ENCODE measurements around the gene PAM16. TPM values are rescaled to one million over a fixed set of nuclear protein-coding genes. Genes with fewer than 3 reads are reported as not detected.

The PAM16 gene
- total and polyA plus RNA-seq, 4 donors, result 18.3 to 55.3 (median 38.4) TPM

- peak in 2 of 6 donors; percentile 91 for DNase-seq (ENCODE audit: low read depth in 4 of 6, low spot score in 6 of 6)
These were observed 22.9 kb downstream of the PAM16 start for GRCh38 chr16:4328046-4328781.

GRCh38 chr16:4327386-4328045, 23.6 kb downstream of the PAM16 start:
- no peaks in the 10 kb centered on the region for H3K9me3 ChIP-seq (ENCODE audit: control insufficient read depth, insufficient read depth, low read length)
- no peaks in the 10 kb centered on the region for H3K27me3 ChIP-seq (ENCODE audit: control insufficient read depth, insufficient read depth, low read length)
- peak overlapping the region; percentile 21 for H3K4me3 ChIP-seq (ENCODE audit: low read depth, low read length)
- no peak for DNase-seq (ENCODE audit: low read depth in 4 of 6, low spot score in 6 of 6)
- peak overlapping the region; percentile 83 for H3K27ac ChIP-seq (ENCODE audit: low read depth, low read length)
- peaks cover 65% of the 10 kb centered on the region for H3K4me1 ChIP-seq (ENCODE audit: control insufficient read depth, insufficient read depth, low read length)
- 2% methylated on average over 50 of the region's 57 CpGs for WGBS (ENCODE audit: insufficient coverage)
- H3K36me3 ChIP-seq (ENCODE audit: control insufficient read depth, insufficient read depth, low read length), result peaks cover 37% of the 10 kb centered on the region

More at GRCh38 chr16:4328046-4328781, 22.9 kb downstream of the PAM16 start:
- Histone ChIP-seq H3K4me3 (ENCODE audit: low read depth, low read length) (peak overlapping the region; percentile 21), H3K36me3 (ENCODE audit: control insufficient read depth, insufficient read depth, low read length) (peaks cover 38% of the 10 kb centered on the region), H3K27ac (ENCODE audit: low read depth, low read length) (peak overlapping the region; percentile 83), H3K27me3 (ENCODE audit: control insufficient read depth, insufficient read depth, low read length) (no peaks in the 10 kb centered on the region), H3K4me1 (ENCODE audit: control insufficient read depth, insufficient read depth, low read length) (peaks cover 60% of the 10 kb centered on the region), H3K9me3 (ENCODE audit: control insufficient read depth, insufficient read depth, low read length) (no peaks in the 10 kb centered on the region)
- 7% methylated on average over 27 of the region's 30 CpGs for WGBS (ENCODE audit: insufficient coverage)

DNA sequence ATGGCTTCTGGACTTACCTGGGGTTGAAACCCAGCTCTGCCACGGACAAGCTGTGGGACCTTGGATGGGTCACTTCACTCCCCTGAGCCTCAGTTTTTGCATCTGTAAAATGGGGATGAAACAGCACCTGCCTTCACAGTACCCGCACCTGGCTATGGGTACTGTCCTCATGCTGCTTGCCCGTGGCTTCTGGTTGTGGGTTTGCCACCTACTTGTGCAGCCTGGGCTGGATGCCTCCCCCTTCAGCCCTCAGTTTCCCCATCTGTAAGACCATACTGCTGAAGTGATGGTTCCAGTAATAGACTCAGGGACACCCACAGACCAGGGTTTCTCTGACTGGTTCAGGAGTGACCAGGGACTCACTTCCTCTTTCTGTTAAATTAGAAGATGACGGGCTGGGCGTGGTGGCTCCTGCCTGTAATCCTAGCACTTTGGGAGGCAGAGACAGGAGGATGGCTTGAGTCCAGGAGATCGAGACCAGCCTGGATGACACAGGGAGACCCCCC, 25.8 kb downstream of the PAM16 start:
- H3K4me1 ChIP-seq (ENCODE audit: control insufficient read depth, insufficient read depth, low read length), result peaks cover 83% of the 10 kb centered on the region
- H3K27me3 ChIP-seq (ENCODE audit: control insufficient read depth, insufficient read depth, low read length), result no peaks in the 10 kb centered on the region
- H3K9me3 ChIP-seq (ENCODE audit: control insufficient read depth, insufficient read depth, low read length), result no peaks in the 10 kb centered on the region
- peaks cover 43% of the 10 kb centered on the region for H3K36me3 ChIP-seq (ENCODE audit: control insufficient read depth, insufficient read depth, low read length)
- H3K27ac ChIP-seq (ENCODE audit: low read depth, low read length), result peak overlapping the region; percentile 70
- 89% methylated on average over 4 of the region's 6 CpGs for WGBS (ENCODE audit: insufficient coverage)
- H3K4me3 ChIP-seq (ENCODE audit: low read depth, low read length), result no peak overlapping the region
- no peak for DNase-seq (ENCODE audit: low read depth in 4 of 6, low spot score in 6 of 6)

DNA sequence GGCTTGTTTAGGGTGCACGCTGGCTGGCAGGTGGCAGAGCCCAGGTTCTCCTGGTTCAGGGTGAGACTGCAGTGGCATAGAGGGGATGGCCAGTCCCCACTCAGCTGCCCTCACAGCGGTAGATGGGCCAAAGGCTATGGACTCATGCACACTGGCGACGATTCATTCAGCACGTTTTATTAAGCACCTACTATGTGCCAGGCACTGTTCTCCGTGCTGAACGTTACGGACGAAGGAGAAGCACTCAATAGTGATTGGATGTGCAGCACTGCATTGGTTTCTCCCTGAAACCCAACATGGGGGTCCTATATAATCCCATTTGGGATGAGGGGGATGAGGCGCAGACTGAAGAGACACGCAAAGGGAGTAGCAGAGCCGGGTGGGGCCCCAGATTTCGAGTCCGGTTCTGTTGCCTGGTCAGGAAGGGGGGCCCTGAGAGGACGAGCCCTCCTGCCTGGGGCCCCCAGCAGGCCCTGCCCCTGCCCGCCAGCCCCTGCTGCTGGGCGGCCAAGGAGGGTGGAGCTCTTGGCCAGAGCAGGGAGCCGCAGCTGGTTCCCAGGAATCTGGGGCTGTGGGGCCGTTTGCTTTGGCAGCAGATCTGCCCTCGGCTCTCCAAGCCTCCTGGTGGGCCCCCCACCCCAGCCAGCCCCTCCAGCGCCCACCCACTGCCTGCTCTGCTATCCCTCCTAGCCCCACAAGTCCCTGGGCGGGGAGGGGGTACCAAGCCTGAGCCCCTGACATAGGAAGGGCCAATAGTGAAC, 26.4 kb downstream of the PAM16 start:
- WGBS (ENCODE audit: insufficient coverage), result 70% methylated on average over 20 of the region's 22 CpGs
- no peak for DNase-seq (ENCODE audit: low read depth in 4 of 6, low spot score in 6 of 6)
- Histone ChIP-seq H3K36me3 (ENCODE audit: control insufficient read depth, insufficient read depth, low read length) (peaks cover 48% of the 10 kb centered on the region), H3K9me3 (ENCODE audit: control insufficient read depth, insufficient read depth, low read length) (no peaks in the 10 kb centered on the region), H3K27ac (ENCODE audit: low read depth, low read length) (peak overlapping the region; percentile 70), H3K4me3 (ENCODE audit: low read depth, low read length) (no peak overlapping the region), H3K27me3 (ENCODE audit: control insufficient read depth, insufficient read depth, low read length) (no peaks in the 10 kb centered on the region), H3K4me1 (ENCODE audit: control insufficient read depth, insufficient read depth, low read length) (peaks cover 85% of the 10 kb centered on the region)

- no peaks in the 10 kb centered on the region for H3K9me3 ChIP-seq (ENCODE audit: control insufficient read depth, insufficient read depth, low read length)
- H3K4me3 ChIP-seq (ENCODE audit: low read depth, low read length), result no peak overlapping the region
- H3K4me1 ChIP-seq (ENCODE audit: control insufficient read depth, insufficient read depth, low read length), result peaks cover 85% of the 10 kb centered on the region
- peak overlapping the region; percentile 70 for H3K27ac ChIP-seq (ENCODE audit: low read depth, low read length)
- no peaks in the 10 kb centered on the region for H3K27me3 ChIP-seq (ENCODE audit: control insufficient read depth, insufficient read depth, low read length)
- peaks cover 50% of the 10 kb centered on the region for H3K36me3 ChIP-seq (ENCODE audit: control insufficient read depth, insufficient read depth, low read length)
- WGBS (ENCODE audit: insufficient coverage), result 47% methylated on average over 5 of the region's 12 CpGs
- no peak for DNase-seq (ENCODE audit: low read depth in 4 of 6, low spot score in 6 of 6)
These were observed 27.2 kb downstream of the PAM16 start for GRCh38 chr16:4323845-4324488.

DNA sequence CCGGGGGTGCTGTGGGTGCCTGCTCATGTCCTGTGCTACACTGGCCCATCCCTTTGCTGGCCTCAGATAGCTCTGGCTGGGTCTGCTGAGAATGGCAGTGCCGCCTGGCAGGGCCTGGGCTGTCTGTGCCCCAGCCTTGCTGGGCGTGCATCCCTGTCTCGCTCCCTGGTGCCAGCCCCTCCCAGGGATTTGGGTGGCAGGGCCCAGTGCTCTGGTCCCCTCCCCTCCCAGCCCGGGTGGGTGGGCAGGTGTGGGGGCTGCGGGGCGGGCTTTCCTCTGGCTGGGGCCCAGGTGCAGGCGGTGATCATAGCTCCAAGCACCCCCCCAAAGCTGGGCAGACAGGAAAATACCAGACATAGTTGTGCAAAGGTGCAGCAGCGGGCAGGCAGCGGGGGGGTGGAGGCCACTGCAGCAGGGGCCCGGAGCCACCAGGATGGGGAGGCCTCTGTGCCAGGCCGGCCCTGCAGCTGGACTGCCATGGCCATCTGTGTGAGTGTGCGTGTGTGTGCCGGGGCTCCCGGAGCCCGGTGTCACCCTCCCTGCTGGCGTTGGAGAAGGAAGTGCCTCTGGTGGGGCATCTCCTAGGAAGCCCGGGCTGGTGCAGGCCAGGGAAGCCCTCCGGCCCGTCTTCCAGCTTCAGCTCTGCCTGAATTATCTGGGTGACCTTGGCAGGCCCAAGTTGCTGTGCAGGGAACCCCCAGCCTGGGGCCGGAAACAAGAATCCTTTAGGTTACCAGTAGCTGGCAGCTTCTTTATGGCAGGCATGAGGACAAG, 27.9 kb downstream of the PAM16 start:
- no peaks in the 10 kb centered on the region for H3K27me3 ChIP-seq (ENCODE audit: control insufficient read depth, insufficient read depth, low read length)
- WGBS (ENCODE audit: insufficient coverage), result 52% methylated on average over 18 of the region's 21 CpGs
- no peak for DNase-seq (ENCODE audit: low read depth in 4 of 6, low spot score in 6 of 6)
- H3K9me3 ChIP-seq (ENCODE audit: control insufficient read depth, insufficient read depth, low read length), result no peaks in the 10 kb centered on the region
- no peak overlapping the region for H3K4me3 ChIP-seq (ENCODE audit: low read depth, low read length)
- H3K27ac ChIP-seq (ENCODE audit: low read depth, low read length), result peak overlapping the region; percentile 70
- H3K4me1 ChIP-seq (ENCODE audit: control insufficient read depth, insufficient read depth, low read length), result peaks cover 85% of the 10 kb centered on the region
- peaks cover 47% of the 10 kb centered on the region for H3K36me3 ChIP-seq (ENCODE audit: control insufficient read depth, insufficient read depth, low read length)

GRCh38 chr16:4322121-4323052, 28.7 kb downstream of the PAM16 start:
- Histone ChIP-seq H3K4me1 (ENCODE audit: control insufficient read depth, insufficient read depth, low read length) (peaks cover 88% of the 10 kb centered on the region), H3K9me3 (ENCODE audit: control insufficient read depth, insufficient read depth, low read length) (no peaks in the 10 kb centered on the region), H3K4me3 (ENCODE audit: low read depth, low read length) (no peak overlapping the region), H3K27me3 (ENCODE audit: control insufficient read depth, insufficient read depth, low read length) (no peaks in the 10 kb centered on the region), H3K27ac (ENCODE audit: low read depth, low read length) (no peak overlapping the region), H3K36me3 (ENCODE audit: control insufficient read depth, insufficient read depth, low read length) (peaks cover 50% of the 10 kb centered on the region)
- DNase-seq (ENCODE audit: low read depth in 4 of 6, low spot score in 6 of 6), result no peak
- WGBS (ENCODE audit: insufficient coverage), result 90% methylated on average over 22 of the region's 30 CpGs
